ENCODE results near the gene RABGGTB. TPM values are rescaled to one million over a fixed set of nuclear protein-coding genes. Genes with fewer than 3 reads are reported as not detected.
"Not testable (repeated sequence)": the region's sequence is repeated elsewhere in the genome, so short reads cannot be mapped to it uniquely, and the experiment has no call there.

Gene RABGGTB
- total and polyA plus RNA-seq, 7 experiments from 2014 or later, result 10.1 to 140 (median 92.8) TPM

DNA sequence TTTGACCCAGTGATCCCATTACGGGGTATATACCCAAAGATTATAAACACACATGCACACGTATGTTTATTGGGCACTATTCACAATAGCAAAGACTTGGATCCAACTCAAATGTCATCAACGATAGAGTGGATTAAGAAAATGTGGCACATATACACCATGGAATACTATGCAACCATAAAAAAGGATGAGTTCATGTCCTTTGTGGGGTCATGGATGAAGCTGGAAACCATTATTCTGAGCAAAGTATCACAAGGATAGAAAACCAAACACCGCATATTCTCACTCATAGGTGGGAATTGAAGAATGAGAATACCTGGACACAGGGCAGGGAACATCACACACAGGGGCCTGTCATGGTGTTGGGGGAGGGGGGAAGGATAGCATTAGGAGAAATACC, 2.1 kb upstream of the RABGGTB start:
- DNase-seq; ATAC-seq; H3K27ac ChIP-seq (ENCODE audit: low read depth, low read length); POLR2A ChIA-PET; H3K9me3 ChIP-seq (ENCODE audit: control insufficient read depth in 2 of 3, low read length in 3 of 3); H3K4me3 ChIP-seq (ENCODE audit: low read length); H3K9me3 Mint-ChIP-seq; H3K36me3 ChIP-seq (ENCODE audit: control insufficient read depth in 2 of 3, insufficient read depth in 3 of 3, low read length in 3 of 3); CTCF ChIA-PET; H3K27me3 ChIP-seq (ENCODE audit: control insufficient read depth in 2 of 2, insufficient read depth in 2 of 2, low read length in 2 of 2): not testable (repeated sequence)
- peaks cover 13 to 23% of the 10 kb centered on the region in 2 donors for H3K4me1 ChIP-seq (ENCODE audit: control insufficient read depth in 2 of 2, insufficient read depth in 2 of 2, low read length in 2 of 2)
- peaks cover 0 to 23% (median 13%) of the 10 kb centered on the region in 5 donors for H3K27me3 Mint-ChIP-seq
- peaks cover 0 to 18% (median 6%) of the 10 kb centered on the region in 5 donors for H3K36me3 Mint-ChIP-seq
- H3K27ac Mint-ChIP-seq, result peak overlapping the region in 7 of 9 donors; percentile 36 to 97 (median 49)
- H3K4me1 Mint-ChIP-seq, result peaks cover 22 to 40% (median 27%) of the 10 kb centered on the region in 7 donors
- H3K4me3 Mint-ChIP-seq, result peak overlapping the region in 8 of 10 donors; percentile 23 to 88 (median 55)
- intact Hi-C loops (cut with micrococcal nuclease), result loop anchor here (10.0 kb wide), 4 partner anchors 169 to 1651 kb away; partner anchors contain the start of genes PIGK (in 1 of the 2) and SLC44A5 (in 1 of the 2)

DNA sequence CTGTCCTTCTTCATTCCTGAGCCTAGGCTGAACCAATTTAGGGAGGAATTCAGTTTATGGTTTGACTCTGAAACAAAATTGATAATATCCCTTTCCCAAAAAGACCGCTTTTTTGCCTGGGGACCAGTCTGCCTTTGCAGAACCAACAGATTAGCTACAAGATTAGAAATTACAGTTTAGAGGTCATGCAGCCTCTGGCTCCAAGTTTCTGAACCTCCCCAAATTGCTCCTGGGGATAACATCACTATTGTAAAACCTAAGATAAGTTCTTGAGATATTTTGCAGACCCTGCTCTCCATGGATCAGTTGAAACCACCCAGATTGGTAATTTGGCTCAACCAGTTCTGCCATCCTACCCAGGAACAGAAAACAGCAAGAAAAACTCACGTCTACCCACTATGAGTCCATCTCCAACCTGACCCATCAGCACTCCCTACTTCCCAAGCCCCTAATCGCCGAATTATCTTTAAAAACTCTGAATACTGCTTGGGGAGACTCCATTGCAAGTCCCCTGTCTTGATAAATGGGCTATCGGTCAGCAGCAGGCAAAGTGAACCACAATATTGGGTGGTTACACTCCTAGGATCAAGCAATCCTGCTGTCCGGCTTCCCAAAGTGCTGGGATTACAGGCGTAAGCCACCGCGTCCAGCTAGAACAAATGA, 605 bp upstream of the RABGGTB start:
- POLR2A ChIA-PET, result interaction anchor here (1.0 to 1.6 kb wide), 3 partner anchors 15 to 62 kb away, joined by 3 to 4 read pairs (median 3); no protein-coding TSS in a partner anchor
- DNase-seq (peak in 1 of 9 donors; percentile 10), ATAC-seq (no peak)
- peaks cover 0 to 13% (median under 1%) of the 10 kb centered on the region in 5 donors for H3K27me3 Mint-ChIP-seq
- H3K9me3 ChIP-seq (ENCODE audit: control insufficient read depth in 2 of 3, low read length in 3 of 3), result no peaks in the 10 kb centered on the region
- H3K27me3 ChIP-seq (ENCODE audit: control insufficient read depth in 2 of 2, insufficient read depth in 2 of 2, low read length in 2 of 2), result no peaks in the 10 kb centered on the region
- H3K9me3 Mint-ChIP-seq, result peaks cover 0 to 5% (median 0%) of the 10 kb centered on the region in 11 donors
- H3K4me3 Mint-ChIP-seq, result peak overlapping the region; percentile 88 to 99 (median 97)
- intact Hi-C loops (cut with micrococcal nuclease), result loop anchor here (5.0 to 10.0 kb wide), 9 partner anchors 43 to 1992 kb away; partner anchors contain the start of genes PIGK (in 2 of the 2), MIGA1 (in 1 of the 2), SLC44A5 (in 1 of the 2) and USP33 (in 1 of the 2)
- CTCF ChIA-PET, result interaction anchor here (0.7 to 1.0 kb wide), 3 partner anchors 21 to 1748 kb away, joined by 3 to 6 read pairs (median 3); no protein-coding TSS in a partner anchor
- peaks cover 0 to 29% (median 9%) of the 10 kb centered on the region in 5 donors for H3K36me3 Mint-ChIP-seq
- H3K36me3 ChIP-seq (ENCODE audit: control insufficient read depth in 2 of 3, insufficient read depth in 3 of 3, low read length in 3 of 3), result peaks cover 0 to 14% (median 8%) of the 10 kb centered on the region in 3 experiments
- H3K4me1 Mint-ChIP-seq, result peaks cover 37 to 55% (median 42%) of the 10 kb centered on the region in 7 donors
- peak overlapping the region; percentile 85 to 99 (median 97) for H3K27ac Mint-ChIP-seq
- H3K4me1 ChIP-seq (ENCODE audit: control insufficient read depth in 2 of 2, insufficient read depth in 2 of 2, low read length in 2 of 2), result peaks cover 27 to 36% of the 10 kb centered on the region in 2 donors
- peak overlapping the region; percentile 83 for H3K27ac ChIP-seq (ENCODE audit: low read depth, low read length)
- peak overlapping the region; percentile 97 for H3K4me3 ChIP-seq (ENCODE audit: low read length)

GRCh38 chr1:75786901-75787493, 941 bp downstream of the RABGGTB start:
- ChIA-PET POLR2A (interaction anchor here (0.6 to 1.6 kb wide), 4 partner anchors 14 to 414 kb away, joined by 3 to 4 read pairs (median 3); no protein-coding TSS in a partner anchor), CTCF (no interaction called here)
- Mint-ChIP-seq H3K36me3 (peaks cover 4 to 38% (median 22%) of the 10 kb centered on the region in 5 donors), H3K9me3 (peaks cover 0 to 2% (median 0%) of the 10 kb centered on the region in 11 donors), H3K27me3 (no peaks in the 10 kb centered on the region), H3K27ac (peak overlapping the region; percentile 85 to 99 (median 97)), H3K4me3 (peak overlapping the region; percentile 88 to 99 (median 97)), H3K4me1 (peaks cover 50 to 70% (median 56%) of the 10 kb centered on the region in 7 donors)
- Histone ChIP-seq H3K4me1 (ENCODE audit: control insufficient read depth in 2 of 2, insufficient read depth in 2 of 2, low read length in 2 of 2) (peaks cover 38 to 46% of the 10 kb centered on the region in 2 donors), H3K9me3 (ENCODE audit: control insufficient read depth in 2 of 3, low read length in 3 of 3) (no peaks in the 10 kb centered on the region), H3K36me3 (ENCODE audit: control insufficient read depth in 2 of 3, insufficient read depth in 3 of 3, low read length in 3 of 3) (peaks cover 10 to 29% (median 12%) of the 10 kb centered on the region in 3 experiments), H3K27ac (ENCODE audit: low read depth, low read length) (peak overlapping the region; percentile 83), H3K4me3 (ENCODE audit: low read length) (peak overlapping the region; percentile 97), H3K27me3 (ENCODE audit: control insufficient read depth in 2 of 2, insufficient read depth in 2 of 2, low read length in 2 of 2) (no peaks in the 10 kb centered on the region)
- intact Hi-C loops (cut with micrococcal nuclease), result loop anchor here (1.0 to 10.0 kb wide), 15 partner anchors 45 to 1992 kb away; partner anchors contain the start of genes ACADM (in 2 of the 2), MIGA1 (in 2 of the 2), PIGK (in 2 of the 2) and ZZZ3 (in 2 of the 2)
- no peak for ATAC-seq
- no peak for DNase-seq

DNA sequence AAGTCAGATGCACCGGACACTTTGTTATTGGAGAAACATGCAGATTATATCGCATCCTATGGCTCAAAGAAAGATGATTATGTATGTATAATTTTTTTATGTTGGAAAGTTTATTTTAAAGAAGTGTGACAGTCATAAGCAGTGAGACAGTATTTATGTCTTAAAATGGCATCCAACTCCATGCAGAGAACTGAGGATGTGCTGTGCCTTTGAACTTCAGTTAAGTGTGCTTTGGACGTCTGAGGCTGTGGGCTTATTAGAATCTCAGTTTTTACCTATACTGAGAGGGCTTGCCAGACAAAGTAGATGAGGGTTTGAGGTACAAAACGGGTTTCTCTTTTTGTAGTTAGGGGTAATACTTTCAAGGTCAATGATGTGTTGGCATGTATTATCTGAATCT, 1.5 kb downstream of the RABGGTB start:
- Histone ChIP-seq H3K27me3 (ENCODE audit: control insufficient read depth in 2 of 2, insufficient read depth in 2 of 2, low read length in 2 of 2) (no peaks in the 10 kb centered on the region), H3K9me3 (ENCODE audit: control insufficient read depth in 2 of 3, low read length in 3 of 3) (no peaks in the 10 kb centered on the region), H3K27ac (ENCODE audit: low read depth, low read length) (peak overlapping the region; percentile 83), H3K36me3 (ENCODE audit: control insufficient read depth in 2 of 3, insufficient read depth in 3 of 3, low read length in 3 of 3) (peaks cover 10 to 34% (median 17%) of the 10 kb centered on the region in 3 experiments), H3K4me3 (ENCODE audit: low read length) (peak overlapping the region; percentile 97), H3K4me1 (ENCODE audit: control insufficient read depth in 2 of 2, insufficient read depth in 2 of 2, low read length in 2 of 2) (peaks cover 38 to 46% of the 10 kb centered on the region in 2 donors)
- Mint-ChIP-seq H3K4me1 (peaks cover 50 to 70% (median 56%) of the 10 kb centered on the region in 7 donors), H3K27ac (peak overlapping the region; percentile 83 to 99 (median 97)), H3K36me3 (peaks cover 4 to 40% (median 26%) of the 10 kb centered on the region in 5 donors), H3K9me3 (peaks cover 0 to 2% (median 0%) of the 10 kb centered on the region in 11 donors), H3K27me3 (no peaks in the 10 kb centered on the region), H3K4me3 (peak overlapping the region; percentile 88 to 99 (median 97))
- DNase-seq (peak in 1 of 9 donors; percentile 26), ATAC-seq (no peak)
- intact Hi-C loops (cut with micrococcal nuclease), result loop anchor here (2.0 to 10.0 kb wide), 11 partner anchors 45 to 1990 kb away; partner anchors contain the start of genes PIGK (in 2 of the 2), FPGT (in 1 of the 2), LRRIQ3 (in 1 of the 2) and MIGA1 (in 1 of the 2)
- ChIA-PET CTCF (no interaction called here), POLR2A (no interaction called here)

DNA sequence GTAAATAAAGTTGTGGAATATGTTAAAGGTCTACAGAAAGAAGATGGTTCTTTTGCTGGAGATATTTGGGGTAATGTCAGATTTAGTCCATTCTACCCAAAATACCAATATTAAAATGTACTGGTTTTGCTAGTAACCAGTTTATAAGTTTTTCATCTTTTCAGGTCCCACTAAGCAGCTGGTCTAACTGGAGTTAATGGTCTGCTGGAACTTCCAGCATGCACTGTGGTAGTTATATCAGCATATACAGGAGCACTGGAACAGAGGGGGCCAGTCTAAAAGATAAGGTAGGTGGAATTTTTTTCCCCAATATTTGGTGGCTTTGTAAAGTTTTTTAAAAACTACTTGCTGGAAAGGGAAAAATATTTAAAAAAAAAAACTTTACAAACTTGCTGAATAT, 3.9 kb downstream of the RABGGTB start:
- Mint-ChIP-seq H3K27me3 (no peaks in the 10 kb centered on the region), H3K9me3 (peaks cover 0 to 2% (median 0%) of the 10 kb centered on the region in 11 donors), H3K4me1 (peaks cover 48 to 69% (median 63%) of the 10 kb centered on the region in 7 donors), H3K36me3 (peaks cover 4 to 52% (median 32%) of the 10 kb centered on the region in 5 donors), H3K4me3 (peak overlapping the region in 8 of 10 donors; percentile 16 to 99 (median 88)), H3K27ac (peak overlapping the region in 8 of 9 donors; percentile 6 to 98 (median 76))
- peaks cover 38 to 46% of the 10 kb centered on the region in 2 donors for H3K4me1 ChIP-seq (ENCODE audit: control insufficient read depth in 2 of 2, insufficient read depth in 2 of 2, low read length in 2 of 2)
- DNase-seq (no peak), ATAC-seq (no peak)
- H3K4me3 ChIP-seq (ENCODE audit: low read length), result no peak overlapping the region
- H3K27me3 ChIP-seq (ENCODE audit: control insufficient read depth in 2 of 2, insufficient read depth in 2 of 2, low read length in 2 of 2), result no peaks in the 10 kb centered on the region
- intact Hi-C loops (cut with micrococcal nuclease), result loop anchor here (5.0 to 10.0 kb wide), 9 partner anchors 48 to 1987 kb away; partner anchors contain the start of genes PIGK (in 2 of the 2), MIGA1 (in 1 of the 2), SLC44A5 (in 1 of the 2) and USP33 (in 1 of the 2)
- CTCF ChIA-PET, result no interaction called here
- H3K36me3 ChIP-seq (ENCODE audit: control insufficient read depth in 2 of 3, insufficient read depth in 3 of 3, low read length in 3 of 3), result peaks cover 13 to 54% (median 18%) of the 10 kb centered on the region in 3 experiments
- H3K9me3 ChIP-seq (ENCODE audit: control insufficient read depth in 2 of 3, low read length in 3 of 3), result no peaks in the 10 kb centered on the region
- POLR2A ChIA-PET, result interaction anchor here (2.0 kb wide), 1 partner anchor 10 kb away, joined by 9 read pairs; no protein-coding TSS in a partner anchor
- peak overlapping the region; percentile 83 for H3K27ac ChIP-seq (ENCODE audit: low read depth, low read length)

DNA sequence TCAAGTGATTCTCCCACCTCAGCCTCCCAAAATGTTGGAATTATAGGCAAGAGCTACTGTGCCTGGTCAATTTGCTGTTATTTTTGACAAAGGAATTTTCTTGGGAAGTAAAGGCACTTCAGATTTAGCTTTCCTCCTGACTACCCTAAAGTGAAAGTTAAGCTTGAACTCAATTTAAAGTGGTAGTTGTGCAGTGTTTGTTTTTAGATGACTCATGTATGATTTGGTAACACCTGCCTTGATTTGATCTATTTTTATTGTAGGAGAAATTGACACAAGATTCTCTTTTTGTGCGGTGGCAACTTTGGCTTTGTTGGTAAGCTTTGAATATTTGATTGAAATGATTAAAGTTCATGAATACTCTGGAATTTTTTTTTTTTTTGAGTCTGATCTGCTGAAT, 5.0 kb downstream of the RABGGTB start:
- Mint-ChIP-seq H3K4me1 (peaks cover 48 to 63% (median 57%) of the 10 kb centered on the region in 7 donors), H3K4me3 (peak overlapping the region in 8 of 10 donors; percentile 3 to 97 (median 36)), H3K9me3 (no peaks in the 10 kb centered on the region), H3K27me3 (no peaks in the 10 kb centered on the region), H3K27ac (peak overlapping the region in 8 of 9 donors; percentile 14 to 98 (median 76)), H3K36me3 (peaks cover 4 to 57% (median 32%) of the 10 kb centered on the region in 5 donors)
- POLR2A ChIA-PET, result interaction anchor here (0.6 to 2.0 kb wide), 2 partner anchors 9 to 471 kb away, joined by 4 to 9 read pairs; no protein-coding TSS in a partner anchor
- H3K4me3 ChIP-seq (ENCODE audit: low read length), result no peak overlapping the region
- H3K27me3 ChIP-seq (ENCODE audit: control insufficient read depth in 2 of 2, insufficient read depth in 2 of 2, low read length in 2 of 2), result no peaks in the 10 kb centered on the region
- H3K9me3 ChIP-seq (ENCODE audit: control insufficient read depth in 2 of 3, low read length in 3 of 3), result no peaks in the 10 kb centered on the region
- H3K36me3 ChIP-seq (ENCODE audit: control insufficient read depth in 2 of 3, insufficient read depth in 3 of 3, low read length in 3 of 3), result peaks cover 13 to 62% (median 18%) of the 10 kb centered on the region in 3 experiments
- DNase-seq, result no peak
- peaks cover 38 to 41% of the 10 kb centered on the region in 2 donors for H3K4me1 ChIP-seq (ENCODE audit: control insufficient read depth in 2 of 2, insufficient read depth in 2 of 2, low read length in 2 of 2)
- peak overlapping the region; percentile 40 for H3K27ac ChIP-seq (ENCODE audit: low read depth, low read length)
- no peak for ATAC-seq
- intact Hi-C loops (cut with micrococcal nuclease), result no loop called here
- CTCF ChIA-PET, result no interaction called here
